GM18907 (cell line): Measurements from ENCODE around the gene PDZRN4.
"Not testable (repeated sequence)": the region's sequence is repeated elsewhere in the genome, so short reads cannot be mapped to it uniquely, and the experiment has no call there.

Experiments used
- ATAC-seq: cut with Tn5 transposase; IDR thresholded peaks from one replicate; pipeline ENCODE4 v1.9.1; 2021; ENCODE audit warnings: mild to moderate bottlenecking, moderate library complexity; ENCODE audit not compliant: unreplicated experiment

PDZRN4 gene

GRCh38 chr12:41188058-41188840 is at the start of gene PDZRN4:
Gene PDZRN4 (plus strand): TSS chr12:41188320.
- no peak for ATAC-seq

- ATAC-seq, result no peak
These were observed 48.0 kb upstream of the PDZRN4 start for GRCh38 chr12:41140117-41140516.

GRCh38 chr12:41141104-41141503 is 47.0 kb upstream of the PDZRN4 start:
- ATAC-seq, result no peak

- ATAC-seq, result no peak
These were observed 45.7 kb upstream of the PDZRN4 start for GRCh38 chr12:41142376-41142775.

DNA sequence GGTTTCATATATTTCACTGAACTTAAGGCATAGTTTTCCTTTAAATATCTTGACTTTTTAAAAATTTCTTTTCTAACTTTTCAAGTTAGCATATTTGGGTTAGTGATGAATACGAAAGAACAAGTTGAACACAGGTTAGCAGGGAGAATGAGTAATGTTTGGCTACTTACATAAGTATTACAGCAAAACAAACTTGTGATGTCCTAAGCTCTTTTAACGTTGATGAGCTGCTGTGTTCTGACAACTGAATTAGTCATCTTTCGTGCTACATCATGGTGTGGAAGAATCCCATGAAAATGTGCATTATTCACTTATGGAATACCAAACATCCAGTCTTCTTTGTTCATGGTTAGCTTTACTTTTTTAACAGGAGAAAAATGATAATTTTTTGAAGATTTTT is 36.3 kb upstream of the PDZRN4 start:
- ATAC-seq, result no peak

- ATAC-seq, result no peak
These were observed 25.7 kb upstream of the PDZRN4 start for GRCh38 chr12:41162461-41162860.

DNA sequence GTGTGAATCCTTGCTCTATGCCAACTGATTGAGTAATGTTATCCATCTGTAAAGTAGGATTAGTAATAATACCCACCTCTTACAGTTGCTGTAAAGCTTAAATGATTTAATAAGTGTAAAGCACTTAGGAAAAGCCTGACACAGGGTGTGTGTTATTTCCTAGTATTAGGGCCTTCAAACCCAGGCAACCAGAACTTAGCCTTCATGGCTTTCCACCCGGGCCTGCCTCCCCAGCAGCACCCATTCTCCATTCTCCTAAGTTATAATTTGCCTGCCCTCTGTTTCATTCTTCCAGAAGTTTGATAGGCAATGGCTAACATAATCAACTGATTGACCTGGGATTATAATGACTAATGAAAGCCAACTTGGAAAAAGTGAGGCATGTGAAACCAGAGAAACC is 20.4 kb upstream of the PDZRN4 start:
- no peak for ATAC-seq

- ATAC-seq, result no peak
These were observed 13.5 kb upstream of the PDZRN4 start for GRCh38 chr12:41174602-41175001.

- ATAC-seq, result not testable (repeated sequence)
These were observed 8.6 kb upstream of the PDZRN4 start for GRCh38 chr12:41179507-41179906.

- ATAC-seq, result no peak
These were observed 3.3 kb upstream of the PDZRN4 start for GRCh38 chr12:41184864-41185263.

DNA sequence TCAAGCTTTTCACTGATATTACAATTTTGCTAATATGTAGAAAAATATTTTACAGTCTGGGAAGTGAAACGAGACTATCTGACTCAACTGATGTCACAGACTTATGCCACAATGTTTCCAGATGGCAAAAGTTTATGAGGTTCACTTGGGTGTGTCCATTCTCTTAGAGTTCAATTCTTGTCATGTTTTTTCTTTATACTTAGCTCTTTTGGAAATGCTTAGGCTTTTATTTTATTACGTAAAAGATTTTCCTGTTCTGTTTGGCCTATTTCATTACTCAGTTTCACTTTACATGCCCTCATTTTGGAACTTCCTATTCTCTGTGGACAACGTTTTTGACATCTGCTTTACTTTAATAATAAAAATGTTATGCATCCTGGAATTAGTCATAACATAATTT is 2.1 kb upstream of the PDZRN4 start:
- ATAC-seq, result no peak

DNA sequence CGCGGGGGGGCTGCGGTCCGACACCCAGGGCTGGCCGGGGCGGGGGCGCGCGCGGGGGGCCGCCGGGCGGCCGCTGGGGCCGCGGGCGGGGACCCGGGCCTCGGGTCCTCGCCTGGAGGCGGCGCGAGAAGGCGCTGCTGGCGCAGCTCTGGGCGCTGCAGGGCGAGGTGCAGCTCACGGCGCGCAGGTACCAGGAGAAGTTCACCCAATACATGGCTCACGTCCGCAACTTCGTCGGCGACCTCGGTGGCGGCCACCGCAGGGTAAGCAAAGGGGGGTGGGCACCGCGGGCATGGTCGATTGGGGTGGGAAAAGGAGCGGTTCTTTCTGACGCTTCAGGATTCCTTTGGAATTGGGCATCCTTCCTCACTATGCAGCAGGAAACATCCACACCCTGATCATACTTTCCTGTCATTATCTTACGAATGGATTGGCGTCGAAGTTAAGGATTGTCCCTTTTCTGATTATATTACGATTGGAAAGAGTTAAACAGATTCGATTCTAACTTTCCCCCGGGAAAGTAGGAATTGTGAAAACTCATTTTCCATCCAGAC is 798 bp downstream of the PDZRN4 start:
- ATAC-seq, result no peak

DNA sequence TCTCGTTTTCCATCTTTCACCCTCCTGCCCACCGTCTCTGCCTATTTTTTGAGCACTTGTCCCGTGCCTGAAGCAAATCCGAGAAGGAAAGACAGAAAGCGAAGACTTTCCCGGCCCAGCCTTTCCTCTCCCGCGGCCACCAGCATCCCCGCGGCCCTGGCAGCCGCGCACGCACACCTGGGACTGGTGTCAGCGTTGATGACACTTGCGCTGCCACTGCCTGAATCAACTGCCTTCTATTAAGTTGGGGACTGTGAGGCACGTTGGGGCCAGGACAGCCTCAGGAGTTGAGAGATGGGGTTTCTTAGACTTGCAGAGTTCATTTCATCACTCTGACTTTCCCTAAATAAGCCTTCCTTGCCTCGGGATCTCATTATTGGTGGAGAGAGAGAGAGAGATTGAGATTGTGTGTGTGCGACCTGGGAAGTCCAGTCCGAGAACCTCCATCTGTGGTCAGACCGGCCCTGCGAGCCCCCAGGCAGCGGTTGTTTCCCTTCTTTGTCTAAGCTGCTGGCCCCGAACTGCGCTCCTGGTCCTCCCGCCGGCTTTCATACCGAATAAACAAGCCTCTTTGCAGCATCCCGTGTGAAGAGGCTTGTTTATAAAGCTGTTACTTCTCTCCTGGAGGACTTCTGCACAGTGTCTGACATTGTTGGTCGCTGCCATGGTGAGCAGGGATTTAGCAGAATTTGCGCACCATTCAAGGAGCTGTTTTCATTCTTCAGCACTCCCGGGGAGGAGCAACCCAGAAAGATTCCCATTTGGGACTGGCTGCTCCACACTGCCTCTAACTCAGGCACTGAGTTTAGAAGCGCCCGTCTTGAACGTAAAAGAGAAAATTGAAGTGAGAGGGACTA is 1.5 kb downstream of the PDZRN4 start:
- ATAC-seq, result no peak

GRCh38 chr12:41190338-41190737 is 2.2 kb downstream of the PDZRN4 start:
- ATAC-seq, result no peak

GRCh38 chr12:41191549-41191948 is 3.4 kb downstream of the PDZRN4 start:
- not testable (repeated sequence) for ATAC-seq

DNA sequence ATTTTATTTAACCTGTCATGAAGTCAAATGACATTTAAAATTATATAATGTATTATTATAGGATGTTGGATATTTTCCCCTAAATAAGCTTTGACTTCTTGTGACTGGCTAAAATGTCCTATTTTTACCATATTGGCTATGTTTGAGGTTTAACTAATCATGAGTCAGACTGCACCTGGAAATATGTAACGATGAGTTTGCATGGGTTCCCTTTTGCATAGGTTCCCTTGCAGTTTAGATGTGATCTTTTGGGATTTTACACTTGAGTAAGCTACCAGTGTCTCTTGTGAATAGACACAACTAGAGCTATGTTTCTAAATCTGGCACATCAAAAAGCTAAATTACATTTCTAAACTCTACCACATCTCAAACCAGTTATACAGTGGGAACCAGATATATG is 5.2 kb downstream of the PDZRN4 start:
- no peak for ATAC-seq

DNA sequence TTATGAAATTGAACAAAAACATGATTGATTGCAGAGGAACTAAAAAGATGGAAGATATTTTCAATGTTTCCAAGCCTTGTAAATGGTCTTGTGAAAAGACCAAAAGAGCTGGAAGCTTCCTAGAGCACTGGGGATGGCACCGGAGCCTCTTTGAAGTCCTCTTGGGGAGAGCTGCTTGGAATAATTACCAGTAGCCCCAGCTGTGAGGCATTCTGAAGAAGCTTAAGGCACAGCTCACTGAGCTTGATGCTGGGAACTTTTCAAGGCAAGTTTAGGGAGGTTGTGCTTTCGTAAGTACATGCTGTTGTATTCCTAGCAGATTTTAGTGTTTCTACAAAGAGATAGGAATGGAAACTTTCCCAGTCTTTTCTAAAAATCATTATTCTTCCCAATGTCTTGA is 13.9 kb downstream of the PDZRN4 start:
- ATAC-seq, result no peak

- peak; percentile 59 for ATAC-seq
These were observed 17.1 kb downstream of the PDZRN4 start for GRCh38 chr12:41205070-41205709.

GRCh38 chr12:41206298-41206697 is 18.2 kb downstream of the PDZRN4 start:
- no peak for ATAC-seq

DNA sequence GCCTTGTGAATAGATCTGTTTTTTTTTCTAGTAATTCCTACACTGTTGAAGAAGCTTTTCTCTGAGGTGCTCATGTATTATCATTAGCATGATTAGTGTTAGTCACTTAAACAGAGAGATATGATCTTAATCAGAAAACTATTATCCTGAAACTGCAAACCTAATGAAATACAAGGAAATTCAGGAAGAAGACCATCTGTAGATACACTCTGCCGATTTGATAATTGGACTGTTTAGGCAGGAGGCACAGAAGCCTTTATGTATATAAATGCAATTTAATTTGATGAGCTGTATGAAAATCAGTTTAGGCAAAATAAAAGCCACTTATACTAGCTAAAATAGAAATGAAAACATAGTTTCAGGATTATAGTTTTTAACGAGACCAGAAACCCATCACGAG is 23.3 kb downstream of the PDZRN4 start:
- no peak for ATAC-seq

GRCh38 chr12:41212625-41213024 is 24.5 kb downstream of the PDZRN4 start:
- no peak for ATAC-seq
